ENCODE measurements around the gene NOL9. TPM values are rescaled to one million over a fixed set of nuclear protein-coding genes. Genes with fewer than 3 reads are reported as not detected.

NOL9 gene
- total RNA-seq, 5 donors from 2014 or later (not counting 1 experiment from before 2014, with no cell fraction given): 48.6 to 66.6 (median 58.7) TPM

- no peak overlapping the region for H3K4me3 ChIP-seq (ENCODE audit: control insufficient read depth in 1 of 2, extremely low read depth in 1 of 2, low read length in 1 of 2)
- ATAC-seq (replicated peaks in 1 of 4): no peak
- Mint-ChIP-seq H3K4me1 (peaks cover 9 to 14% (median 10%) of the 10 kb centered on the region in 3 donors), H3K27me3 (peaks cover 13 to 22% of the 10 kb centered on the region in 2 donors), H3K27ac (no peak overlapping the region), H3K4me3 (no peak overlapping the region), H3K9me3 (no peaks in the 10 kb centered on the region), H3K36me3 (no peaks in the 10 kb centered on the region)
- WGBS (ENCODE audit: insufficient coverage): 93% methylated on average over 3 of the region's 7 CpGs
- H3K36me3 ChIP-seq (ENCODE audit: control insufficient read depth in 2 of 2, extremely low read depth in 1 of 2, insufficient read depth in 1 of 2, low read length in 1 of 2): no peaks in the 10 kb centered on the region
- H3K9me3 ChIP-seq: no peaks in the 10 kb centered on the region
- H3K27ac ChIP-seq (ENCODE audit: low read length): no peak overlapping the region
- CTCF ChIA-PET: no interaction called here
- POLR2A ChIA-PET: no interaction called here
- peaks cover 0 to 19% of the 10 kb centered on the region in 2 experiments for H3K4me1 ChIP-seq (ENCODE audit: control insufficient read depth in 1 of 2, extremely low read depth in 1 of 2, insufficient read depth in 2 of 2, low read length in 2 of 2)
- no peak for DNase-seq
- peaks cover 4 to 53% of the 10 kb centered on the region in 2 experiments for H3K27me3 ChIP-seq (replicated peaks in 1 of 2; ENCODE audit: control insufficient read depth in 2 of 2, extremely low read depth in 1 of 2, insufficient read depth in 2 of 2, low read length in 1 of 2)
These were observed 70.6 kb downstream of the NOL9 start for GRCh38 chr1:6483761-6484117.

GRCh38 chr1:6483017-6483760 is 71.1 kb downstream of the NOL9 start:
- peaks cover 9 to 14% (median 10%) of the 10 kb centered on the region in 3 donors for H3K4me1 Mint-ChIP-seq
- H3K27ac Mint-ChIP-seq: no peak overlapping the region
- Histone ChIP-seq H3K9me3 (no peaks in the 10 kb centered on the region), H3K27me3 (replicated peaks in 1 of 2; ENCODE audit: control insufficient read depth in 2 of 2, extremely low read depth in 1 of 2, insufficient read depth in 2 of 2, low read length in 1 of 2) (peaks cover 4 to 52% of the 10 kb centered on the region in 2 experiments), H3K36me3 (ENCODE audit: control insufficient read depth in 2 of 2, extremely low read depth in 1 of 2, insufficient read depth in 1 of 2, low read length in 1 of 2) (no peaks in the 10 kb centered on the region), H3K27ac (ENCODE audit: low read length) (no peak overlapping the region), H3K4me1 (ENCODE audit: control insufficient read depth in 1 of 2, extremely low read depth in 1 of 2, insufficient read depth in 2 of 2, low read length in 2 of 2) (peaks cover 0 to 19% of the 10 kb centered on the region in 2 experiments), H3K4me3 (ENCODE audit: control insufficient read depth in 1 of 2, extremely low read depth in 1 of 2, low read length in 1 of 2) (no peak overlapping the region)
- DNase-seq: no peak
- ATAC-seq (replicated peaks in 1 of 4): no peak
- ChIA-PET CTCF (no interaction called here), POLR2A (no interaction called here)
- 78% methylated on average over 7 of the region's 14 CpGs for WGBS (ENCODE audit: insufficient coverage)
- peaks cover 13 to 22% of the 10 kb centered on the region in 2 donors for H3K27me3 Mint-ChIP-seq
- H3K4me3 Mint-ChIP-seq: no peak overlapping the region
- no peaks in the 10 kb centered on the region for H3K9me3 Mint-ChIP-seq
- H3K36me3 Mint-ChIP-seq: no peaks in the 10 kb centered on the region

- H3K9me3 Mint-ChIP-seq: no peaks in the 10 kb centered on the region
- no peaks in the 10 kb centered on the region for H3K36me3 Mint-ChIP-seq
- Histone ChIP-seq H3K27ac (ENCODE audit: low read length) (no peak overlapping the region), H3K4me3 (ENCODE audit: control insufficient read depth in 1 of 2, extremely low read depth in 1 of 2, low read length in 1 of 2) (no peak overlapping the region), H3K36me3 (ENCODE audit: control insufficient read depth in 2 of 2, extremely low read depth in 1 of 2, insufficient read depth in 1 of 2, low read length in 1 of 2) (no peaks in the 10 kb centered on the region), H3K4me1 (ENCODE audit: control insufficient read depth in 1 of 2, extremely low read depth in 1 of 2, insufficient read depth in 2 of 2, low read length in 2 of 2) (peaks cover 0 to 18% of the 10 kb centered on the region in 2 experiments), H3K27me3 (replicated peaks in 1 of 2; ENCODE audit: control insufficient read depth in 2 of 2, extremely low read depth in 1 of 2, insufficient read depth in 2 of 2, low read length in 1 of 2) (peaks cover 4 to 42% of the 10 kb centered on the region in 2 experiments), H3K9me3 (no peaks in the 10 kb centered on the region)
- ChIA-PET CTCF (interaction anchor here (0.7 kb wide), 3 partner anchors 10 to 185 kb away, joined by 3 read pairs; no protein-coding TSS in a partner anchor), POLR2A (no interaction called here)
- WGBS (ENCODE audit: insufficient coverage): 80% methylated on average over 4 of the region's 5 CpGs
- H3K27ac Mint-ChIP-seq: no peak overlapping the region
- ATAC-seq (replicated peaks in 1 of 4) (no peak), DNase-seq (no peak)
- no peak overlapping the region for H3K4me3 Mint-ChIP-seq
- peaks cover 10 to 17% of the 10 kb centered on the region in 2 donors for H3K27me3 Mint-ChIP-seq
- peaks cover 9 to 13% (median 10%) of the 10 kb centered on the region in 3 donors for H3K4me1 Mint-ChIP-seq
These were observed 72.5 kb downstream of the NOL9 start for GRCh38 chr1:6481820-6482219.

DNA sequence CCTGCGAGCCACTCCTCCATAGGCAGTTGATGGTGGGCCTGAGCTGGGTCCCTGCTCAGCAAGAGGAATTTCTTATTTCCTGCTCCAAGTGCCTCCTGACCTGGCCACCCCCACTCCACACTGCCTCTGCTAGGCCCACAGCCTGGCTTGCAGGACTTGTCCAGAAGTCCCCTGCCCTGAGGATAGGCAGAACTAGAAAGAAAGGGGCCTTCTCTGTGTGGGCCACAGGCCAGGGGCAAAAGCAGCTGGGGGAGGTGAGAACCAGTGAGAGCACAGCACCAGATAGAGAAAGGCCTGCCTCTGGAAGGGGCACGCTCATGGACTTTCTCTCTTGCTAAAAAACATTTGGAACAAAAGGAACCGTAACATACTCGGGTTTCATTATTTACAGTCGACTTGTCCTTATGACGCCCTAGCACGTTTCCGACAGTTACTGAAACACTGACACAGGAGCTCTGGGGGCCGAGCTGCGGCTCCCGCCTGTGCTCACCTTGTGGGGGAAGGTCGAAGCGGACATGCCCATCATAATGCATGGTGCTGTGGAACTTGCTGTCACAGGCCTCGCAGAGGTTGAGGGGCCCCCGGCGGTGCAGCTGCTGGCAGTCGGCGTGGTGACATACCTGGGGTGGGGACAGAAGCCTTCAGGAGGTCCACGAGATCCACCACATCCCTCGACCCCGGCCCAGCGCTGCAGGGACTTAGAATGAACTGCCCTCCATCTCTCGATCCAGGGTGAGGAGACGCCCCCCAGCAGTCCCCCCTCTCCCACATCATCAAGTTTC is 77.1 kb downstream of the NOL9 start:
- H3K36me3 Mint-ChIP-seq: no peaks in the 10 kb centered on the region
- peaks cover 4 to 7% (median 6%) of the 10 kb centered on the region in 3 donors for H3K4me1 Mint-ChIP-seq
- Histone ChIP-seq H3K27ac (ENCODE audit: low read length) (no peak overlapping the region), H3K4me3 (ENCODE audit: control insufficient read depth in 1 of 2, extremely low read depth in 1 of 2, low read length in 1 of 2) (no peak overlapping the region), H3K9me3 (no peaks in the 10 kb centered on the region), H3K27me3 (replicated peaks in 1 of 2; ENCODE audit: control insufficient read depth in 2 of 2, extremely low read depth in 1 of 2, insufficient read depth in 2 of 2, low read length in 1 of 2) (peaks cover 2 to 13% of the 10 kb centered on the region in 2 experiments), H3K36me3 (ENCODE audit: control insufficient read depth in 2 of 2, extremely low read depth in 1 of 2, insufficient read depth in 1 of 2, low read length in 1 of 2) (no peaks in the 10 kb centered on the region), H3K4me1 (ENCODE audit: control insufficient read depth in 1 of 2, extremely low read depth in 1 of 2, insufficient read depth in 2 of 2, low read length in 2 of 2) (peaks cover 0 to 10% of the 10 kb centered on the region in 2 experiments)
- 81% methylated on average over 18 of the region's 24 CpGs for WGBS (ENCODE audit: insufficient coverage)
- no peaks in the 10 kb centered on the region for H3K9me3 Mint-ChIP-seq
- no peak overlapping the region for H3K27ac Mint-ChIP-seq
- POLR2A ChIA-PET: no interaction called here
- no peaks in the 10 kb centered on the region for H3K27me3 Mint-ChIP-seq
- no peak overlapping the region for H3K4me3 Mint-ChIP-seq
- no peak for DNase-seq
- CTCF ChIA-PET: no interaction called here
- no peak for ATAC-seq (replicated peaks in 1 of 4)

GRCh38 chr1:6476483-6476882 is 77.8 kb downstream of the NOL9 start:
- H3K4me3 Mint-ChIP-seq: no peak overlapping the region
- WGBS (ENCODE audit: insufficient coverage): 96% methylated on average over 5 of the region's 5 CpGs
- Histone ChIP-seq H3K9me3 (no peaks in the 10 kb centered on the region), H3K27me3 (replicated peaks in 1 of 2; ENCODE audit: control insufficient read depth in 2 of 2, extremely low read depth in 1 of 2, insufficient read depth in 2 of 2, low read length in 1 of 2) (peaks cover 2 to 13% of the 10 kb centered on the region in 2 experiments), H3K4me3 (ENCODE audit: control insufficient read depth in 1 of 2, extremely low read depth in 1 of 2, low read length in 1 of 2) (no peak overlapping the region), H3K27ac (ENCODE audit: low read length) (no peak overlapping the region), H3K4me1 (ENCODE audit: control insufficient read depth in 1 of 2, extremely low read depth in 1 of 2, insufficient read depth in 2 of 2, low read length in 2 of 2) (peaks cover 0 to 11% of the 10 kb centered on the region in 2 experiments), H3K36me3 (ENCODE audit: control insufficient read depth in 2 of 2, extremely low read depth in 1 of 2, insufficient read depth in 1 of 2, low read length in 1 of 2) (no peaks in the 10 kb centered on the region)
- POLR2A ChIA-PET: no interaction called here
- no peaks in the 10 kb centered on the region for H3K27me3 Mint-ChIP-seq
- peaks cover 4 to 7% (median 6%) of the 10 kb centered on the region in 3 donors for H3K4me1 Mint-ChIP-seq
- no peaks in the 10 kb centered on the region for H3K9me3 Mint-ChIP-seq
- no peak overlapping the region for H3K27ac Mint-ChIP-seq
- no peaks in the 10 kb centered on the region for H3K36me3 Mint-ChIP-seq
- ATAC-seq (replicated peaks in 1 of 4) (no peak), DNase-seq (no peak)
- CTCF ChIA-PET: no interaction called here

- H3K27ac Mint-ChIP-seq: peak overlapping the region in 1 of 2 donors; percentile 52
- ChIA-PET CTCF (interaction anchor here in 1 of 2 donors (1.0 kb wide), 1 partner anchor 52 kb away, joined by 3 read pairs; no protein-coding TSS in a partner anchor), POLR2A (no interaction called here)
- WGBS (ENCODE audit: insufficient coverage): 7% methylated on average over 18 of the region's 33 CpGs
- no peaks in the 10 kb centered on the region for H3K27me3 Mint-ChIP-seq
- peaks cover 4 to 7% (median 6%) of the 10 kb centered on the region in 3 donors for H3K4me1 Mint-ChIP-seq
- no peaks in the 10 kb centered on the region for H3K36me3 Mint-ChIP-seq
- no peaks in the 10 kb centered on the region for H3K9me3 ChIP-seq
- H3K9me3 Mint-ChIP-seq: no peaks in the 10 kb centered on the region
- H3K27ac ChIP-seq (ENCODE audit: low read length): no peak overlapping the region
- H3K4me3 ChIP-seq (ENCODE audit: control insufficient read depth in 1 of 2, extremely low read depth in 1 of 2, low read length in 1 of 2): no peak overlapping the region
- peak; percentile 52 to 88 (median 74) for DNase-seq
- peaks cover 0 to 11% of the 10 kb centered on the region in 2 experiments for H3K4me1 ChIP-seq (ENCODE audit: control insufficient read depth in 1 of 2, extremely low read depth in 1 of 2, insufficient read depth in 2 of 2, low read length in 2 of 2)
- ATAC-seq (replicated peaks in 1 of 4): peak; percentile 88 to 97 (median 93)
- no peaks in the 10 kb centered on the region for H3K36me3 ChIP-seq (ENCODE audit: control insufficient read depth in 2 of 2, extremely low read depth in 1 of 2, insufficient read depth in 1 of 2, low read length in 1 of 2)
- no peak overlapping the region for H3K4me3 Mint-ChIP-seq
- H3K27me3 ChIP-seq (replicated peaks in 1 of 2; ENCODE audit: control insufficient read depth in 2 of 2, extremely low read depth in 1 of 2, insufficient read depth in 2 of 2, low read length in 1 of 2): peaks cover 2 to 8% of the 10 kb centered on the region in 2 experiments
These were observed 78.8 kb downstream of the NOL9 start for GRCh38 chr1:6475381-6476133.

Data from T-cell (primary cell).